ENCODE data around the gene THSD1.
A peak's percentile ranks its signal among the peaks of the same experiment; 100 is the strongest.

THSD1 gene, protein sequence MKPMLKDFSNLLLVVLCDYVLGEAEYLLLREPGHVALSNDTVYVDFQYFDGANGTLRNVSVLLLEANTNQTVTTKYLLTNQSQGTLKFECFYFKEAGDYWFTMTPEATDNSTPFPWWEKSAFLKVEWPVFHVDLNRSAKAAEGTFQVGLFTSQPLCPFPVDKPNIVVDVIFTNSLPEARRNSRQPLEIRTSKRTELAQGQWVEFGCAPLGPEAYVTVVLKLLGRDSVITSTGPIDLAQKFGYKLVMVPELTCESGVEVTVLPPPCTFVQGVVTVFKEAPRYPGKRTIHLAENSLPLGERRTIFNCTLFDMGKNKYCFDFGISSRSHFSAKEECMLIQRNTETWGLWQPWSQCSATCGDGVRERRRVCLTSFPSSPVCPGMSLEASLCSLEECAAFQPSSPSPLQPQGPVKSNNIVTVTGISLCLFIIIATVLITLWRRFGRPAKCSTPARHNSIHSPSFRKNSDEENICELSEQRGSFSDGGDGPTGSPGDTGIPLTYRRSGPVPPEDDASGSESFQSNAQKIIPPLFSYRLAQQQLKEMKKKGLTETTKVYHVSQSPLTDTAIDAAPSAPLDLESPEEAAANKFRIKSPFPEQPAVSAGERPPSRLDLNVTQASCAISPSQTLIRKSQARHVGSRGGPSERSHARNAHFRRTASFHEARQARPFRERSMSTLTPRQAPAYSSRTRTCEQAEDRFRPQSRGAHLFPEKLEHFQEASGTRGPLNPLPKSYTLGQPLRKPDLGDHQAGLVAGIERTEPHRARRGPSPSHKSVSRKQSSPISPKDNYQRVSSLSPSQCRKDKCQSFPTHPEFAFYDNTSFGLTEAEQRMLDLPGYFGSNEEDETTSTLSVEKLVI

GRCh38 chr13:52405767-52406494 is at the start of gene THSD1:
Gene THSD1, minus strand, starts transcription at chr13:52406172. Its CDS starts 3,572 bp downstream, at chr13:52402600.
- DNase-seq (ENCODE audit: low read depth in 2 of 2), result no peak

DNA sequence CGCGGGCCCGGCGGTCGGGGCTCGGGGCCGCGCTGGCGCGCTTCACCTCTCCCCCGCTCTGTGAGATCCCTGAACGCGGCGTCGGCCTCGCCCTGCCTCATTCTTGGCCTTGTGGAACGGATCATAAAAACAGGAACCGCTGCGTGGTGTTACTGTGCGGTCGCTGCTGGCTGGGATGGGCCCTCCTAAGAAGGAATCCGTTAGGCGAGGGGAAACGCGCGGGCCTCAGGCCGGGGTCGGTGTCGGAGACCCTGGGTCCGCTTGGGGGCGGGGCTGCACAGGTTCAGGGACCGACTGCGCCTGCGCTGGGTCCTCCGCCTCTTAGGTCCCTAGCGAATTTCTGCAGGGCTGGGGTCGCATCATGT is 49.7 kb upstream of the THSD1 start:
- peak; percentile 28 to 29 for DNase-seq (ENCODE audit: low read depth in 2 of 2)

DNA sequence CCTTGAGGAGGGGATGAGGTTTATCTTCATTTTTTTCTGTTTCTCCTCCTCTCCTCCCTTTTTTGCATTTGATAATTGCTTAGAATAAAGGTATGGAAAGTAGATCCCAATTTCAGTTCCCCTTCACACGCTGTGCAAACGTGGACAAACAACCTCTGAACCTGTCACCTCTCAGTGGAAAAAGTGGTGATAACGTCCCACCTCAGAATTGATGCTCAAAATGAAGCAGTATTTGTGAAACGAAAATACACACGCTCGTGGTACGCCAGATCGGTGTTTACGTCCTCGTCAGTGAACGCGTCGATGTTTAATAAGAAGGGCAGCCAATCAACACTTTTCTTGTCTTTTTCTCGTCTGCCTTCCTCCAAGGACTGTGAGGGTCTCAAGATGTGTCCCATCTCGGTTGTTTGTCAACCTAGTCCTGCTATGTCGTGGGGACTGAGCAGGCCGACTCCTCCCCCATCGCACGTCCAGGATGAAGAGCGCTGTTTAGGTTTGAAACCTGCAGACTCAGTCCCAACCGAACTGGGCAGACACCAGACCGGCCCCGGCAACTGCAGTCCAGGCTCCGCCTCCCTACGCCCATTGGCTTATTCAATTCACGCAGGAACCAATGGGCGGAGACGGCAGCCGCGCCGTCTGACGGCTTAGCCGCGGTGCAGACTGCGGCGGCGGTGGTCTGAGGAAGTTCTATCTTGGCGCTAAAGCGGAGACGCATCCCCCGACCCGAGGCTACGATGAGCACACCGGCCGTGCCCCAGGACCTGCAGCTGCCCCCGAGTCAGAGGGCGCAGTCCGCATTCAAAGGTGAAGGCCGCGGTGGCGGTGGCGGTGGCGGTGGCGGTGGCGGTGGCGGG is 49.1 kb upstream of the THSD1 start, which contains the start of gene CKAP2:
TSS of gene CKAP2 (plus strand) at position 659 of the 857 bp plus-strand sequence. CDS start at position 738, 79 bp downstream.
- DNase-seq (ENCODE audit: low read depth in 2 of 2), result peak; percentile 75 to 76

GRCh38 chr13:52454459-52454819 is 48.5 kb upstream of the THSD1 start:
- DNase-seq (ENCODE audit: low read depth in 2 of 2), result no peak

- no peak for DNase-seq (ENCODE audit: low read depth in 2 of 2)
These were observed 46.5 kb upstream of the THSD1 start for GRCh38 chr13:52452470-52452869.

DNA sequence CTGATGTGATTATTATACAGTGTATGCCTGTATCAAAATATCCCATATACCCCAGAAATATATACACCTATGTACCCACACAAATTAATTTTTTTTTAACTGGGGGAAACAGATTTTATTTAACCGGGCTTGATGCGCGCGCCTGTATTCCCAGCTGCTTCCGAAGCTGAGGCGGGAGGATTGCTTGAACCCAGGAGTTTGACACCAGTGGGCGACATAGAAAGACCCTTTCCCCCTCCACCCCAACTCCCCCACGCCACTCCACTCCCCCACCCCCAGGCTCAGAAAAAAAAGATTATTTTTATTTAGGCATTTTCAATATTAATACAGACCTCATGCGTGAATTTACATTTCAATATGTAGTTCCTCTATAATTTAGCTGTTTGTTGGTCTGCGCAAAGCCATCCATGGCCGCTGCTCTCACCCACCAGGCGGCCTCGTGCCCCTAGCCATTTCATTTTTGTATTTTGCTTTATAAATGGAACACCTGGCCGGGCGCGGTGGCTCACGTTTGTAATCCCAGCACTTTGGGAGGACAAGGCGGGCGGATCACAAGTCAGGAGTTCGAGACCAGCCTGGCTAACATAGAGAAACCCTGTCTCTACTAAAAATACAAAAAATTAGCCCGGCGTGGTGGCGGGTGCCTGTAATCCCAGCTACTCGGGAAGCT is 45.3 kb upstream of the THSD1 start:
- no peak for DNase-seq (ENCODE audit: low read depth in 2 of 2)

- no peak for DNase-seq (ENCODE audit: low read depth in 2 of 2)
These were observed 44.8 kb upstream of the THSD1 start for GRCh38 chr13:52450793-52451116.

GRCh38 chr13:52450012-52450792 is 44.2 kb upstream of the THSD1 start, which contains the start of gene VPS36:
Gene VPS36, minus strand, starts transcription at chr13:52450634. Its CDS starts 40 bp downstream, at chr13:52450594.
- DNase-seq (ENCODE audit: low read depth in 2 of 2), result peak; percentile 86 to 88

DNA sequence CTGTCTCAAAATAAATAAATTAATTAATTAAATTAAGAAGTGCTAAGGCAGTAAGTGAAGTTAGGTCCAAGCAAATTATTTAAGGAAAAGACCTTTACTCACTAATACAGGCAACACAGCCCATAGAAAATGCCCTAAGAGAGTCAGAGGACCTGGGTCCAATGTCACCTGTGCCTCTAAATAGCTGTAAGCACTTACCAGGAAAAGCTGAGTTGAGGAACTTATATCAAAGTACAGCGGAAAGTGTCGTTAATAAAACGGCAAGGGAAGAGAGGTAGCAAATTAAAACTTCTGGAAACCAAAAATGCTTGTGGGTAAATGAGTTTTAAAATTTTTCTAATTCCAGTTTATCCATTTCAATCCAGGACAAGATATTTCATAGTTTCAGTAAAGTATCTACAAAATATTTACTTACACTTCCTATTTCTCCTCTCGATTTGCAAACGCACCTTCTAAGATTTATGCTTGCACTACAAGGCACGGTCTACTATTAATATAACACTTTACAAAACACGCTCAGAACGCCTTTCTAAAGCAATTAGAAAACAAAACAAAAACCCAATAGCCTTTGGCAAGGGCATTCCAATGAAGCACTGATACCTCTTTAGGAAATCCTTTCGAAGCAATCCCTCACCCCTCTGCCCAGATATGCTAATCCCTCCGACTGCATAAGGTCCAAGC is 43.5 kb upstream of the THSD1 start:
- no peak for DNase-seq (ENCODE audit: low read depth in 2 of 2)

DNA sequence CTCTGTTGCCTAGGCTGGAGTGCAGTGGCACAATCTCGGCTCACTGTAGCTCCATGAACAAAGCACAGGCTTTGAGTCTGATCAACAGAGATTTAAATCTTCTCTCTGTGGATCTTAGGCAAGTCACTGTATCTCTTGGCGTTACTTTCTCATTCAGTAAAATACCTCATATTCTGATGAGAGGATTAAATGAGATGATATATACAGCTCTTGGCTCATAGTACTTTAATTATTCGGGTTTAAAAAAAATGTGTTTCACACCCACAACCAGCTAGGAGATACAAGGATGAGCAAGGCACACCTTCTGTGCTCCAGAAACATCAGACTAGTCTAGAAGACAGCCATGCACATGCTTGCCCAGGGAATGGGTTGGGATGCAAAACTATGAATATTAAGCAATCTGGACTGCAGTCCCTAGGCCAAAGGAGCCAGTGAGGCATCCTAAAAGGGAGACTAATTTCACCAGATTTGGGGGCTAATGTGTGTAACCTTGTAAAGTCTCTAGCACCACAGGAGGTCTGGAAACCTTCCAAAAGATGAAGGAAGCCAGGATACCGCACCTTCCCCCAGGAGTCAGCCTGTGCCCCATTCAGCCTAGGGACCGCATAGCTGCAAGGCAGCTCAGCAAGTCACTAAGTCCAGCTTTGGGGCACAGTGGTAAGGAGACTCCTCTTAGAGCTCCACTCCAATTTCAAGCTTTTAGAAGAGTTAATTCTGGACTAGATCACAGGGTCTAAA is 42.0 kb upstream of the THSD1 start:
- no peak for DNase-seq (ENCODE audit: low read depth in 2 of 2)

DNA sequence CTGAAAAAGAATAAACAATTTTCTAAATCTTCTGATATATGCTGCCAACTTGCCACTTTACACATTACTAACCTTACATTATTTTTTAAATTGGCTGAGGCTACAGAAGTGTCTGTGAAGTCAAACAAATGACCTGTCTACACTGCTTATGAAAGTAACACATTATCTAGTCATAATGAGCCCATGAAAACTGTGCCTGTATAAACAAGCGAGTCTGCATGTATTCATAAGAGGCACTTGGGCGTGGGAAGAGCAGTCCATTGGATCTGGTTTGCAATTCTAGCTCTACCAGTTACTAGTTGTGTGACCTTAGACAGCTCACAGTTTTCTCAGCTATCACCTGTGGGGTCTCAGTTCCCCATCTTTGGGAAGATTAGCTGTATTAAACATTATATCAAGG is 41.4 kb upstream of the THSD1 start:
- DNase-seq (ENCODE audit: low read depth in 2 of 2), result no peak

- no peak for DNase-seq (ENCODE audit: low read depth in 2 of 2)
These were observed 40.3 kb upstream of the THSD1 start for GRCh38 chr13:52446265-52446664.

- DNase-seq (ENCODE audit: low read depth in 2 of 2), result no peak
These were observed 26.5 kb upstream of the THSD1 start for GRCh38 chr13:52432456-52432855.

- DNase-seq (ENCODE audit: low read depth in 2 of 2), result no peak
These were observed 22.3 kb upstream of the THSD1 start for GRCh38 chr13:52428295-52428694.

- no peak for DNase-seq (ENCODE audit: low read depth in 2 of 2)
These were observed 15.2 kb upstream of the THSD1 start for GRCh38 chr13:52421216-52421615.

GRCh38 chr13:52419080-52419479 is 13.1 kb upstream of the THSD1 start:
- no peak for DNase-seq (ENCODE audit: low read depth in 2 of 2)

GRCh38 chr13:52414963-52415362 is 9.0 kb upstream of the THSD1 start:
- DNase-seq (ENCODE audit: low read depth in 2 of 2), result peak in 1 of 2 experiments; percentile 20

- no peak for DNase-seq (ENCODE audit: low read depth in 2 of 2)
These were observed 8.1 kb upstream of the THSD1 start for GRCh38 chr13:52414051-52414450.

- DNase-seq (ENCODE audit: low read depth in 2 of 2), result no peak
These were observed 6.2 kb upstream of the THSD1 start for GRCh38 chr13:52412128-52412527.
